HEK293 (cell line): ENCODE results near the gene STARD9.

Experiments used
- CTCF ChIA-PET: fragments of 350-600 bp; formaldehyde crosslinking; extraction: SDS; loops from one replicate; lab custom pipeline; 2021; ENCODE audit warnings: antibody characterized with exemption; lab: Yijun Ruan, JAX
- POLR2A ChIA-PET: fragments of 300-600 bp; formaldehyde crosslinking; extraction: SDS; loops from one replicate; lab custom pipeline; 2020; ENCODE audit warnings: antibody characterized with exemption, inconsistent platforms; lab: Yijun Ruan, JAX
- H3K27ac ChIP-seq: fragments of 200-500 bp; sonication (Bioruptor generic); 2 replicates; pipeline ENCODE4 v1.5.1; 2014; ENCODE audit warnings: low read depth, low read length, control low read depth, inconsistent platforms; ENCODE audit errors: extremely low read depth
- H3K36me3 ChIP-seq, 2 experiments: fragments of 200-500 bp in 1 of 2; sonication (Bioruptor generic) in 1 of 2; 1 replicate in 1 of 2; 2 replicates in 1 of 2; pipeline ENCODE4 v1.5.1; 2014 to 2017; ENCODE audit warnings: inconsistent platforms in 2 of 2, low read length in 2 of 2; ENCODE audit not compliant: control insufficient read depth in 2 of 2, insufficient read depth in 1 of 2
- H3K4me1 ChIP-seq: fragments of 200-500 bp; sonication (Bioruptor generic); 2 replicates; pipeline ENCODE4 v1.5.1; 2014; ENCODE audit warnings: mild to moderate bottlenecking, low read length, inconsistent platforms; ENCODE audit not compliant: control insufficient read depth, insufficient read depth
- H3K4me3 ChIP-seq: 2 replicates; pipeline ENCODE4 v1.5.1; 2011; ENCODE audit warnings: low read depth, mild to moderate bottlenecking, control low read depth, low read length, moderate library complexity
- H3K9me3 ChIP-seq: fragments of 200-500 bp; sonication (Bioruptor generic); 2 replicates; pipeline ENCODE4 v1.5.1; 2014; ENCODE audit warnings: low read depth, low read length, inconsistent platforms; ENCODE audit not compliant: control insufficient read depth, insufficient read depth
- ATF2 ChIP-seq: fragments of 450-650 bp; formaldehyde crosslinking; IDR thresholded peaks from 2 replicates; pipeline ENCODE4 v1.5.1; 2016; ENCODE audit warnings: missing biosample characterization, missing genetic modification characterization, low read depth
- BCL11B ChIP-seq: fragments of 450-650 bp; formaldehyde crosslinking; IDR thresholded peaks from 2 replicates; pipeline ENCODE4 v1.5.1; 2016; ENCODE audit warnings: low read depth, missing biosample characterization, missing genetic modification characterization
- ELK4 ChIP-seq: IDR thresholded peaks from 2 replicates; pipeline ENCODE4 v1.6.1; 2011; ENCODE audit warnings: mild to moderate bottlenecking, low read depth, low read length, borderline replicate concordance
- GLI2 ChIP-seq: fragments of 450-650 bp; formaldehyde crosslinking; IDR thresholded peaks from 2 replicates; pipeline ENCODE4; 2017; ENCODE audit warnings: missing biosample characterization, missing genetic modification characterization, low read depth, borderline replicate concordance
- GLI4 ChIP-seq: fragments of 450-650 bp; formaldehyde crosslinking; IDR thresholded peaks from 2 replicates; pipeline ENCODE4 v1.5.1; 2016; ENCODE audit warnings: missing biosample characterization, missing genetic modification characterization
- GLIS2 ChIP-seq: fragments of 450-650 bp; formaldehyde crosslinking; IDR thresholded peaks from 2 replicates; pipeline ENCODE4 v1.5.1; 2016; ENCODE audit warnings: missing biosample characterization, missing genetic modification characterization
- INSM2 ChIP-seq: fragments of 450-650 bp; formaldehyde crosslinking; IDR thresholded peaks from 2 replicates; pipeline ENCODE4 v1.5.1; 2016; ENCODE audit warnings: missing biosample characterization, missing genetic modification characterization
- WT1 ChIP-seq: fragments of 450-650 bp; formaldehyde crosslinking; IDR thresholded peaks from 2 replicates; pipeline ENCODE4 v1.5.1; 2016; ENCODE audit warnings: missing biosample characterization, missing genetic modification characterization
- ZBTB10 ChIP-seq: fragments of 450-650 bp; formaldehyde crosslinking; IDR thresholded peaks from 2 replicates; pipeline ENCODE4 v1.5.1; 2016; ENCODE audit warnings: missing biosample characterization, missing genetic modification characterization
- ZBTB48 ChIP-seq: fragments of 450-650 bp; formaldehyde crosslinking; IDR thresholded peaks from 2 replicates; pipeline ENCODE4 v1.5.1; 2016; ENCODE audit warnings: missing biosample characterization, missing genetic modification characterization
- ZEB2 ChIP-seq: fragments of 450-650 bp; formaldehyde crosslinking; IDR thresholded peaks from 2 replicates; pipeline ENCODE4 v1.5.1; 2016; ENCODE audit warnings: missing biosample characterization, missing genetic modification characterization
- ZNF132 ChIP-seq: fragments of 450-650 bp; formaldehyde crosslinking; IDR thresholded peaks from 2 replicates; pipeline ENCODE4 v1.5.1; 2017; ENCODE audit warnings: missing biosample characterization, missing genetic modification characterization, borderline replicate concordance
- ZNF138 ChIP-seq: fragments of 450-650 bp; formaldehyde crosslinking; IDR thresholded peaks from 2 replicates; pipeline ENCODE4 v1.5.1; 2016; ENCODE audit warnings: missing biosample characterization, missing genetic modification characterization, borderline replicate concordance
- ZNF23 ChIP-seq: fragments of 450-650 bp; formaldehyde crosslinking; IDR thresholded peaks from 2 replicates; pipeline ENCODE4 v1.5.1; 2016; ENCODE audit warnings: missing biosample characterization, missing genetic modification characterization, borderline replicate concordance
- ZNF311 ChIP-seq: fragments of 450-650 bp; formaldehyde crosslinking; IDR thresholded peaks from 2 replicates; pipeline ENCODE4 v1.5.1; 2017; ENCODE audit warnings: missing biosample characterization, missing genetic modification characterization, borderline replicate concordance
- ZNF341 ChIP-seq: fragments of 450-650 bp; formaldehyde crosslinking; IDR thresholded peaks from 2 replicates; pipeline ENCODE4; 2016; ENCODE audit warnings: low read depth, missing biosample characterization, missing genetic modification characterization
- ZNF394 ChIP-seq: fragments of 450-650 bp; formaldehyde crosslinking; IDR thresholded peaks from 2 replicates; pipeline ENCODE4 v1.5.1; 2016; ENCODE audit warnings: missing biosample characterization, missing genetic modification characterization, mild to moderate bottlenecking, moderate library complexity, borderline replicate concordance
- ZNF521 ChIP-seq: fragments of 450-650 bp; formaldehyde crosslinking; IDR thresholded peaks from 2 replicates; pipeline ENCODE4 v1.5.1; 2017; ENCODE audit warnings: missing biosample characterization, mild to moderate bottlenecking, missing genetic modification characterization
- ZNF530 ChIP-seq: fragments of 450-650 bp; formaldehyde crosslinking; IDR thresholded peaks from 2 replicates; pipeline ENCODE4 v1.5.1; 2016; ENCODE audit warnings: low read depth, missing biosample characterization, missing genetic modification characterization
- ZNF585B ChIP-seq: fragments of 450-650 bp; formaldehyde crosslinking; IDR thresholded peaks from 2 replicates; pipeline ENCODE4 v1.5.1; 2016; ENCODE audit warnings: missing biosample characterization, missing genetic modification characterization
- ZNF623 ChIP-seq: fragments of 450-650 bp; formaldehyde crosslinking; IDR thresholded peaks from 2 replicates; pipeline ENCODE4 v1.5.1; 2016; ENCODE audit warnings: missing biosample characterization, missing genetic modification characterization
- ZNF639 ChIP-seq: fragments of 450-650 bp; formaldehyde crosslinking; IDR thresholded peaks from 2 replicates; pipeline ENCODE4 v1.5.1; 2016; ENCODE audit warnings: missing biosample characterization, missing genetic modification characterization
- ZNF747 ChIP-seq: fragments of 450-650 bp; formaldehyde crosslinking; IDR thresholded peaks from 2 replicates; pipeline ENCODE4 v1.5.1; 2016; ENCODE audit warnings: missing biosample characterization, missing genetic modification characterization

The STARD9 gene

GRCh38 chr15:42730536-42730935 is 155.1 kb downstream of the STARD9 start:
- no peak for TF ChIP-seq ZEB2
- TF ChIP-seq ZNF530: no peak
- no peak for TF ChIP-seq ZNF747 (tag by site-specific recombination)
- no peak for TF ChIP-seq ZBTB48
- TF ChIP-seq INSM2 (tag by site-specific recombination): no peak
- no peak for TF ChIP-seq WT1 (tag by site-specific recombination)
- TF ChIP-seq ZNF639 (tag by site-specific recombination): no peak
- TF ChIP-seq, all 188 proteins: peak for 0
- Histone ChIP-seq H3K36me3 (peaks cover 6 to 96% of the 10 kb centered on the region in 2 experiments), H3K9me3 (no peaks in the 10 kb centered on the region), H3K27ac (no peak overlapping the region), H3K4me1 (no peaks in the 10 kb centered on the region), H3K4me3 (no peak overlapping the region)
- ChIA-PET POLR2A (no interaction called here), CTCF (interaction anchor here (1.3 kb wide), 1 partner anchor 196 kb away, joined by 5 read pairs; no protein-coding TSS in a partner anchor)

- H3K27ac ChIP-seq: no peak overlapping the region
- peaks cover 6 to 88% of the 10 kb centered on the region in 2 experiments for H3K36me3 ChIP-seq
- H3K9me3 ChIP-seq: no peaks in the 10 kb centered on the region
- ChIA-PET CTCF (interaction anchor here (1.3 kb wide), 1 partner anchor 195 kb away, joined by 5 read pairs; no protein-coding TSS in a partner anchor), POLR2A (no interaction called here)
- 0 out of 2 replicates have a peak, but pooled peaks cover 4% of the 10 kb centered on the region for H3K4me1 ChIP-seq
- H3K4me3 ChIP-seq: no peak overlapping the region
- no peak for TF ChIP-seq GLI2 (tag by site-specific recombination)
- no peak for TF ChIP-seq BCL11B
- TF ChIP-seq GLI4: no peak
- TF ChIP-seq ZNF341 (tag by site-specific recombination): no peak
- no peak for TF ChIP-seq ZNF521
- no peak for TF ChIP-seq ELK4
- no peak for TF ChIP-seq ZNF132 (tag by site-specific recombination)
- no peak for TF ChIP-seq GLIS2 (tag by site-specific recombination)
- TF ChIP-seq ZNF311 (tag by site-specific recombination): no peak
- TF ChIP-seq ZNF23 (tag by site-specific recombination): no peak
- no peak for TF ChIP-seq ZNF138 (tag by site-specific recombination)
- TF ChIP-seq ZNF623: no peak
- no peak for TF ChIP-seq ATF2 (tag by site-specific recombination)
- no peak for TF ChIP-seq ZNF585B (tag by site-specific recombination)
- TF ChIP-seq ZNF394 (tag by site-specific recombination): no peak
- no peak for TF ChIP-seq ZBTB10 (tag by site-specific recombination)
Observed at GRCh38 chr15:42731461-42731860, 156.1 kb downstream of the STARD9 start.
